ENCODE measurements around the gene TUBB2B. TPM values are rescaled to one million over a fixed set of nuclear protein-coding genes. Genes with fewer than 3 reads are reported as not detected.
"Not testable (repeated sequence)": the region's sequence is repeated elsewhere in the genome, so short reads cannot be mapped to it uniquely, and the experiment has no call there.

Gene TUBB2B
- total RNA-seq, 1 donor from 2014 or later, result 158 TPM

- H3K9me3 Mint-ChIP-seq, result no peaks in the 10 kb centered on the region
- TF ChIP-seq CTCF (conservative IDR thresholded peaks at IDR 0.05), result no peak
- H3K27me3 Mint-ChIP-seq, result peaks cover 15% of the 10 kb centered on the region
- no peak overlapping the region for H3K27ac Mint-ChIP-seq
- no peak overlapping the region for H3K4me3 Mint-ChIP-seq
- no peak for DNase-seq (ENCODE audit: extremely low spot score, unreplicated experiment)
- H3K4me1 Mint-ChIP-seq (ENCODE audit: unreplicated experiment), result peaks cover 6% of the 10 kb centered on the region
- H3K36me3 Mint-ChIP-seq, result peaks cover 10% of the 10 kb centered on the region
These were observed 15.3 kb upstream of the TUBB2B start for GRCh38 chr6:3242768-3243167.

DNA sequence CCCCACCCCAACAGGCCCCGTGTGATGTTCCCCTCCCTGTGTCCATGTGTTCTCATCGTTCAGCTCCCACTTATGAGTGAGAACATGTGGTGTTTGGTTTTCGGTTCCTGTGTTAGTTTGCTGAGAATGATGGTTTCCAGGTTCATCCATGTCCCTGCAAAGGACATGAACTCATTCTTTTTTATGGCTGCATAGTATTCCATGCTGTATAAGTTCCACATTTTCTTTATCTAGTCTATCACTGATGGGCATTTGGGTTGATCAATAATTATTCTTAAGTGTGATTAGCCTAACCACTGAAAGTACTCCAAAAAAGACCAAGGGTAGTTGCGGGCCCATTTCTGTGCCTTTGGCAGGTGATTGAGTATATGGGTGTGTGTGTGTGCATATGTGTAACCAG is 14.3 kb upstream of the TUBB2B start:
- not testable (repeated sequence) for H3K9me3 Mint-ChIP-seq; H3K4me1 Mint-ChIP-seq (ENCODE audit: unreplicated experiment); H3K27ac Mint-ChIP-seq; H3K36me3 Mint-ChIP-seq; DNase-seq (ENCODE audit: extremely low spot score, unreplicated experiment); H3K4me3 Mint-ChIP-seq
- peaks cover 17% of the 10 kb centered on the region for H3K27me3 Mint-ChIP-seq

GRCh38 chr6:3240595-3240994 is 13.1 kb upstream of the TUBB2B start:
- DNase-seq (ENCODE audit: extremely low spot score, unreplicated experiment), result no peak
- peaks cover 2% of the 10 kb centered on the region for H3K4me1 Mint-ChIP-seq (ENCODE audit: unreplicated experiment)
- peaks cover 20% of the 10 kb centered on the region for H3K27me3 Mint-ChIP-seq
- H3K27ac Mint-ChIP-seq, result peak overlapping the region; percentile 64
- H3K36me3 Mint-ChIP-seq, result peaks cover 10% of the 10 kb centered on the region
- H3K4me3 Mint-ChIP-seq, result no peak overlapping the region
- no peaks in the 10 kb centered on the region for H3K9me3 Mint-ChIP-seq
- no peak for TF ChIP-seq CTCF (conservative IDR thresholded peaks at IDR 0.05)

DNA sequence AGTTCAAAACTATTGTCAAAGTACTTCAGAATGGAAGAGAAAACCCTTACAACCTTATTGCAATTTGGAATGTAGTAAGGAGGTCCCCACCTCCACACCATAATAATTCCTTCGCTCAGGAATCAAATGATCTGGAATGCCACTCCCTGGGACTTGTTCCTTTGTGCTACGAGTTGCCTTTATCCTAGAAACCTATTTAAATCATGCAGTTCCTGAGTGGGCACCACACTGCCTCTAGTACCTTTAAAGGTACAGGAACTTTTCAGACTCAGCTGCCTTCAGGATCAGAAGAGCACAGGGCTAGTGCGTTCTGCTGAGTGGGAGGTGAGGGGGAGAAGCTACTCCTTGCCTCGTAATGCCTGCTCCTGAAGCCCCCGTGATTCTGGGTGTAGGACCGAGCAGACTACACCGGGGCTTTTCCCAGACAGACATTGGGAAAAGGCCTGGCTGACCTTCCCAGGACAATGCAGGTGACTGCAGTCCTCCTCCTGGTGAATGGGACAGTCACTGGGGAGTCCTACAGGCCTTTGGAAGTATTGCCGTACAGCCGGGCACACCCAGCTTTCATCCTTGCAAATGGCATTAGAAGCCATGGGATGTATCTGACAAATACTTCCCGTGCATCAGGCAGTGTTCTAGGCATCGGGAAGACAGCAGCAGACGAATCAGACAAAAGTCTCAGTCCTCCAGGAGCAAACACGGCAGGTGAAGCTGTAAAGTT is 11.8 kb upstream of the TUBB2B start:
- Mint-ChIP-seq H3K9me3 (no peaks in the 10 kb centered on the region), H3K27ac (no peak overlapping the region), H3K27me3 (peaks cover 24% of the 10 kb centered on the region), H3K36me3 (peaks cover 8% of the 10 kb centered on the region), H3K4me3 (no peak overlapping the region), H3K4me1 (ENCODE audit: unreplicated experiment) (peaks cover 7% of the 10 kb centered on the region)
- DNase-seq (ENCODE audit: extremely low spot score, unreplicated experiment), result no peak
- TF ChIP-seq CTCF (conservative IDR thresholded peaks at IDR 0.05), result peak; percentile 64

DNA sequence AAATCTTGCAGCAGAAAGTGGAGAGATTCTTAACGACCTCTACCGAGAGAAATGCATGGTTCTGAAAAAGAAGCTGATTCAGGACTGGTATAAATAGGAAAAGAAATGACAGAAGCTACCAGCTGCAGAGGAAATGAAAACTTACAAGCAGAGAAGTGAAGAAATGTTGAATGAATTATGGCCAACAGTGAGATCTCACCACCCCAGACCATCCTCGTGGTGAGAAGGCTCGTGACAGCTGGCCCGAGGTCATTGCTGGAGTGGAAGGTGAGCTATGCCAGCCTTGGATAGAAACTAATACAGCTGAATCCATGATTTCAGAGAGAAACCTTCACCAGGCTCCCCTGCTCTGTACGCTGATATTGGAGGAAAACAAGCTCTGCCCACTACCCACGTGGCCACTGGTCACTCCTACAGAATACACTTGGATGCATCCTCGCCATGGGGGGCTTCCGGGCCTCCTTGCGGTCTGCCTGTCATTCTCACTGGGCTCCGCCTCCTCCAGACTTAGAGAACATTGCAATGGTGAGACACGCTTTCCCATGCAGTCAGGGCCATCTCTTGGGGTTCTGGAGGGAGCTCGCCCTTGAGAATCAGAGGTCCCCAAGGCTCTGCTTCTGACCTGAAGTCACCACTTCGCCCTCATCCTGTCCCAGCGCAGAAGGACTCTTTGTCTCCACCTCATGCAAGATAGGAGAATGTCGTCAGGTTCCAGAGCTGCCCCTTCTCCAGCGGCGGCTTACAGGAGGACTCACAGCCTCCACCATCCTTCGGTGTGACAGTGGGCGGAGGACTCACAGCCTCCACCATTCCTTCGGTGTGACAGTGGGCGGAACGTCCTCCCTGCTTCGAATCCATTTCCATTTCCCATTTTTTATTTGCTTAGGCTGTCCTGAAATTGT is 10.6 kb upstream of the TUBB2B start:
- Mint-ChIP-seq H3K27me3 (peaks cover 34% of the 10 kb centered on the region), H3K4me1 (ENCODE audit: unreplicated experiment) (peaks cover 18% of the 10 kb centered on the region), H3K4me3 (no peak overlapping the region), H3K9me3 (no peaks in the 10 kb centered on the region), H3K27ac (no peak overlapping the region), H3K36me3 (peaks cover 4% of the 10 kb centered on the region)
- DNase-seq (ENCODE audit: extremely low spot score, unreplicated experiment), result no peak
- TF ChIP-seq CTCF (conservative IDR thresholded peaks at IDR 0.05), result no peak

DNA sequence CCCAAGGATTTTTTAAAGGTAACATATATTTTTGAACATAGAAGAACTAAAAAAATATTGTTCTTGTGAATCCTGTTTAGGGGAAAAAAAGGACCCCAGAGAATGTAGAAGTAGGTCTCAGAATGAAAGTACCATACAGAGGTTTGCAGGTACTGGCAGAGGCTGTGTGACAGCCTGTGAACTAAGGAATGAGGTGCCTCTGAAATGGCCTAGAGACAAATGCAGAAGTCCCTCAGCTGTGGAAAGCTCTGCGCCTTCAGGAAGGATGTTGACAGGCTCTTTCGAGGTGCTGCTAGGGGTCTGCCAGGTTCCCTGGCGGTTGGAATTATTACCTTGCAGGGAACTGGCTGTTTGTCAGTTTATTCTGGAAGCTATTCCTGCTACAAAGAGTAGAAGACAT is 8.6 kb upstream of the TUBB2B start:
- H3K4me1 Mint-ChIP-seq (ENCODE audit: unreplicated experiment), result peaks cover 29% of the 10 kb centered on the region
- H3K4me3 Mint-ChIP-seq, result no peak overlapping the region
- peaks cover 42% of the 10 kb centered on the region for H3K27me3 Mint-ChIP-seq
- no peak overlapping the region for H3K27ac Mint-ChIP-seq
- TF ChIP-seq CTCF (conservative IDR thresholded peaks at IDR 0.05), result no peak
- H3K9me3 Mint-ChIP-seq, result no peaks in the 10 kb centered on the region
- H3K36me3 Mint-ChIP-seq, result no peaks in the 10 kb centered on the region
- no peak for DNase-seq (ENCODE audit: extremely low spot score, unreplicated experiment)
